ENCODE results near the gene ACAA1. TPM values are rescaled to one million over a fixed set of nuclear protein-coding genes. Genes with fewer than 3 reads are reported as not detected.

Gene ACAA1
- total and polyA plus RNA-seq, 10 of the 15 experiments (the other 5 are each of a cell fraction or from before 2014, with no cell fraction given): 5.7 to 85.4 (median 60.6) TPM

DNA sequence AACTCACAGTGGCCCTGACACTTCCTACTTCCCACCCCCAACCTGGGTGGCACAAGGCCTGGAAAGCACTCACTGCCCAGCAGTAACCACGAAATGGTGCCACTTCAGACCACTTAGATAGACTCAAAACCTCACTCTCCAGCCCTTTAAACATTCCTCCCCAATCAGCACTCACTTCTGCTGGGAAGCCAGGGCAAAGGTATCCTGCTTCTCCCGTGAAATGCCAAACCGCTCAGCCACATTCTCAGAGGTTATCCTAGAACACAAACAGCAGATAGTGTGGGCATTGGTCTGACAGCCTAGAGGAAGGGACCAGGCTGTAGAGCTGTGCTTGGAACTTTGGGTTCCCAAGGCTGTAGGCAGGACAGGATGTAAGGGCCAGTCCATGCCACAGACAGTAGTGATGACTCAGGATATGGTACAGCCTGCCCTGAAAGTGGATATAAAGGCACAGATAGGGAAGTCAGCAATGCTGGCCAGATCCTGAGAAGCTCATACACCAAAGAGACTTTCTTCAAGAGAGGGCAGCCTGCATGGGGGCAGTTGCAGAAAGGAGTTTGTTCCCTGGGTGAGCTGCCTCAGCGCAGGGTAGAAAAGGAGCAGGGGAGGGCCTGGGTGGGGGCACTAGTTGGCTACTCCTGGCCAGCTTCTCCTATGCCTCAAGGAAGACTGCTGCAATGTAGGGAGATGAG is 9.2 kb downstream of the ACAA1 start:
- Histone ChIP-seq H4K20me1 (ENCODE audit: control insufficient read depth, insufficient read depth) (peaks cover 5% of the 10 kb centered on the region), H3K36me3 (ENCODE audit: control insufficient read depth in 2 of 2, insufficient read depth in 2 of 2, low read length in 1 of 2) (peaks cover 28 to 52% of the 10 kb centered on the region in 2 experiments), H3K9me3 (replicated peaks; ENCODE audit: control insufficient read depth, insufficient read depth, low read length) (no peaks in the 10 kb centered on the region), H3K4me3 (no peak overlapping the region), H3K27me3 (replicated peaks in 1 of 2; ENCODE audit: control insufficient read depth in 2 of 2, insufficient read depth in 2 of 2, low read length in 1 of 2) (no peaks in the 10 kb centered on the region), H2AFZ (ENCODE audit: control insufficient read depth, low read depth, low read length) (no peak overlapping the region), H3K27ac (ENCODE audit: control insufficient read depth, insufficient read depth) (no peak overlapping the region), H3K9ac (ENCODE audit: control insufficient read depth, insufficient read depth, low read length) (no peak overlapping the region), H3K4me1 (ENCODE audit: control insufficient read depth, insufficient read depth, low read length) (peaks cover 15% of the 10 kb centered on the region), H3K4me2 (ENCODE audit: control insufficient read depth, insufficient read depth) (no peak overlapping the region), H3K79me2 (ENCODE audit: control insufficient read depth, insufficient read depth, low read length) (peaks cover under 1% of the 10 kb centered on the region)
- ChIA-PET POLR2A (no interaction called here), SMC1A (ENCODE audit: uncharacterized antibody, unreplicated experiment) (interaction anchor here (1.4 kb wide), 1 partner anchor 9 kb away, joined by 6 read pairs; no protein-coding TSS in a partner anchor), RAD21 (ENCODE audit: unreplicated experiment) (interaction anchor here (1.1 kb wide), 1 partner anchor 119 kb away, joined by 3 read pairs; no protein-coding TSS in a partner anchor), CTCF (interaction anchor here (1.0 to 1.6 kb wide), 2 partner anchors 10 to 42 kb away, joined by 4 to 7 read pairs; no protein-coding TSS in a partner anchor)
- intact Hi-C loops (cut with micrococcal nuclease; ENCODE audit: unreplicated experiment) (no loop called here), in situ Hi-C loops (cut with MboI) (no loop called here)
- FAIRE-seq (no peak), DNase-seq (ENCODE audit: low read depth, low spot score) (no peak), ATAC-seq (no peak)
- 100% methylated on average over 4 of the region's 4 CpGs for WGBS (ENCODE audit: insufficient coverage, insufficient replicate concordance, low lambda C conversion rate, missing lambda C conversion rate)
- no peak for TF ChIP-seq EP300 (IDR thresholded peaks at IDR 0.05; ENCODE audit: borderline replicate concordance in 1 of 2, control insufficient read depth in 1 of 2, low read depth in 2 of 2, low read length in 2 of 2)
- no peak for TF ChIP-seq RBBP5 (conservative IDR thresholded peaks at IDR 0.05)
- no peak for TF ChIP-seq SRF (IDR thresholded peaks at IDR 0.05; ENCODE audit: low read depth in 2 of 2, low read length in 2 of 2)
- no peak for TF ChIP-seq SKIL (IDR thresholded peaks at IDR 0.05; ENCODE audit: low read depth, poor library complexity, severe bottlenecking)
- TF ChIP-seq TCF7 (IDR thresholded peaks at IDR 0.05; ENCODE audit: borderline replicate concordance): no peak
- no peak for TF ChIP-seq SREBF2 (IDR thresholded peaks at IDR 0.05; ENCODE audit: low read length)
- no peak for TF ChIP-seq TCF3 (IDR thresholded peaks at IDR 0.05; ENCODE audit: borderline replicate concordance, insufficient read depth, low read depth, low read length)
- TF ChIP-seq BCLAF1 (IDR thresholded peaks at IDR 0.05): no peak
- no peak for TF ChIP-seq BMI1 (IDR thresholded peaks at IDR 0.05; ENCODE audit: borderline replicate concordance)
- BruUV-seq (replicated peaks): no TSS peak

Data from GM12878 (cell line).